GM12865 (cell line): ENCODE data around the gene HSD3B2.

ENCODE experiments used
- DNase-seq: peaks from one replicate; pipeline ENCODE4 v3.0.0; 2010; ENCODE audit warnings: low read depth
- H3K4me3 ChIP-seq: 2 replicates; pipeline ENCODE4 v1.5.1; 2011; ENCODE audit warnings: mild to moderate bottlenecking, low read depth, low read length, control low read depth
- CTCF ChIP-seq: IDR thresholded peaks from 2 replicates; pipeline ENCODE4 v1.5.1; 2011; ENCODE audit warnings: low read length, control low read depth, low read depth, inconsistent platforms; ENCODE audit not compliant: insufficient read depth; ENCODE audit errors: missing control alignments

HSD3B2 gene

GRCh38 chr1:119447344-119448126 lies 32.6 kb downstream of the HSD3B2 start:
- H3K4me3 ChIP-seq, result no peak overlapping the region
- no peak for TF ChIP-seq CTCF
- DNase-seq, result no peak

GRCh38 chr1:119448127-119448511 lies 33.2 kb downstream of the HSD3B2 start:
- no peak overlapping the region for H3K4me3 ChIP-seq
- peak; percentile 1 for DNase-seq
- TF ChIP-seq CTCF, result no peak

GRCh38 chr1:119449971-119450370 lies 35.0 kb downstream of the HSD3B2 start:
- TF ChIP-seq CTCF, result no peak
- H3K4me3 ChIP-seq, result no peak overlapping the region
- peak; percentile 8 for DNase-seq

GRCh38 chr1:119451158-119451557 lies 36.2 kb downstream of the HSD3B2 start:
- H3K4me3 ChIP-seq, result no peak overlapping the region
- no peak for DNase-seq
- no peak for TF ChIP-seq CTCF

GRCh38 chr1:119452091-119452490 lies 37.1 kb downstream of the HSD3B2 start:
- no peak for DNase-seq
- no peak for TF ChIP-seq CTCF
- H3K4me3 ChIP-seq, result no peak overlapping the region

- no peak for TF ChIP-seq CTCF
- DNase-seq, result no peak
- H3K4me3 ChIP-seq, result no peak overlapping the region
These were observed 38.1 kb downstream of the HSD3B2 start for GRCh38 chr1:119453021-119453420.

- no peak for DNase-seq
- no peak for TF ChIP-seq CTCF
These were observed 48.0 kb downstream of the HSD3B2 start for GRCh38 chr1:119462964-119463363.

More at GRCh38 chr1:119462964-119463363, 48.0 kb downstream of the HSD3B2 start:
- no peak overlapping the region for H3K4me3 ChIP-seq
